Esophagus squamous epithelium (tissue), 4 donors: Measurements from ENCODE around the gene PRC1.

Experiments
- CTCF ChIP-seq, 6 experiments: fragments of 450-650 bp in 4 of 6; fragments of 200-600 bp in 2 of 6; sonication (generic) in 2 of 6; IDR thresholded peaks; one replicate each; pipeline ENCODE4 v1.5.1; 2016 to 2019; ENCODE audit warnings: antibody characterized with exemption in 6 of 6, mild to moderate bottlenecking in 4 of 6, moderate library complexity in 4 of 6
- POLR2A ChIP-seq, 4 donors: fragments of 450-650 bp; IDR thresholded peaks; one replicate each; pipeline ENCODE4 v1.6.1; 2017; ENCODE audit warnings: antibody characterized with exemption in 4 of 4, mild to moderate bottlenecking in 4 of 4, moderate library complexity in 3 of 4

- no peak for TF ChIP-seq CTCF (IDR thresholded peaks at IDR 0.05)
- TF ChIP-seq POLR2A (IDR thresholded peaks at IDR 0.05) = no peak
Measured at GRCh38 chr15:90991587-90992285, 2.6 kb downstream of the PRC1 start.
